HG03354 (cell line): ENCODE measurements around the gene FASTK.

ENCODE experiments used
- ATAC-seq: cut with Tn5 transposase; IDR thresholded peaks from one replicate; pipeline ENCODE4 v1.9.1; 2021; ENCODE audit warnings: mild to moderate bottlenecking; ENCODE audit not compliant: unreplicated experiment, poor library complexity, severe bottlenecking

Gene FASTK

GRCh38 chr7:151080522-151081169, at the start of gene FASTK:
Gene FASTK (minus strand): TSS chr7:151080809. CDS start chr7:151080766, 43 bp downstream.
- peak; percentile 82 for ATAC-seq

- no peak for ATAC-seq
Observed at GRCh38 chr7:151129960-151130591, 49.5 kb upstream of the FASTK start.

GRCh38 chr7:151129117-151129959, 48.7 kb upstream of the FASTK start:
- ATAC-seq = no peak

- no peak for ATAC-seq
Observed at GRCh38 chr7:151128716-151129115, 48.1 kb upstream of the FASTK start.

GRCh38 chr7:151128144-151128543, 47.5 kb upstream of the FASTK start:
- no peak for ATAC-seq

GRCh38 chr7:151126491-151127137, 46.0 kb upstream of the FASTK start:
- no peak for ATAC-seq

GRCh38 chr7:151125846-151126481, 45.4 kb upstream of the FASTK start:
- ATAC-seq = no peak

GRCh38 chr7:151125470-151125845, 44.8 kb upstream of the FASTK start:
- ATAC-seq = no peak

GRCh38 chr7:151124899-151125399, 44.3 kb upstream of the FASTK start:
- no peak for ATAC-seq

GRCh38 chr7:151124481-151124880, 43.9 kb upstream of the FASTK start:
- no peak for ATAC-seq

GRCh38 chr7:151123822-151124464, 43.3 kb upstream of the FASTK start:
- peak; percentile 91 for ATAC-seq

- no peak for ATAC-seq
Observed at GRCh38 chr7:151123158-151123821, 42.7 kb upstream of the FASTK start.

GRCh38 chr7:151122796-151123157, 42.2 kb upstream of the FASTK start:
- ATAC-seq = no peak

GRCh38 chr7:151122276-151122675, 41.7 kb upstream of the FASTK start:
- no peak for ATAC-seq

- ATAC-seq = no peak
Observed at GRCh38 chr7:151121380-151122170, 41.0 kb upstream of the FASTK start.

- ATAC-seq = no peak
Observed at GRCh38 chr7:151120896-151121295, 40.3 kb upstream of the FASTK start.

GRCh38 chr7:151119902-151120301, 39.3 kb upstream of the FASTK start:
- ATAC-seq = no peak

GRCh38 chr7:151119055-151119415, 38.4 kb upstream of the FASTK start:
- no peak for ATAC-seq
